IPS-15b (cell line): ENCODE measurements around the gene NLRP9.

Experiments
- H3K27me3 ChIP-seq: one replicate; pipeline ENCODE4 v1.6.1; 2013; ENCODE audit warnings: low read length; ENCODE audit not compliant: control insufficient read depth, insufficient read depth
- H3K36me3 ChIP-seq: one replicate; pipeline ENCODE4 v1.6.1; 2013; ENCODE audit warnings: low read length; ENCODE audit not compliant: control insufficient read depth, insufficient read depth
- H3K4me1 ChIP-seq: one replicate; pipeline ENCODE4 v1.6.1; 2013; ENCODE audit warnings: mild to moderate bottlenecking, low read length; ENCODE audit not compliant: control insufficient read depth, insufficient read depth
- H3K4me3 ChIP-seq: one replicate; pipeline ENCODE4 v1.5.1; 2013; ENCODE audit warnings: low read depth, low read length
- H3K9ac ChIP-seq: one replicate; pipeline ENCODE4 v1.6.1; 2013; ENCODE audit warnings: low read depth, mild to moderate bottlenecking, low read length
- H3K9me3 ChIP-seq: one replicate; pipeline ENCODE4 v1.6.1; 2013; ENCODE audit warnings: mild to moderate bottlenecking, low read length; ENCODE audit not compliant: control insufficient read depth, insufficient read depth

NLRP9 gene

GRCh38 chr19:55683449-55684261 is 54.5 kb downstream of the NLRP9 start:
- no peaks in the 10 kb centered on the region for H3K4me1 ChIP-seq
- no peaks in the 10 kb centered on the region for H3K27me3 ChIP-seq
- H3K9ac ChIP-seq = no peak overlapping the region
- no peaks in the 10 kb centered on the region for H3K9me3 ChIP-seq
- no peak overlapping the region for H3K4me3 ChIP-seq
- peaks cover 44% of the 10 kb centered on the region for H3K36me3 ChIP-seq

DNA sequence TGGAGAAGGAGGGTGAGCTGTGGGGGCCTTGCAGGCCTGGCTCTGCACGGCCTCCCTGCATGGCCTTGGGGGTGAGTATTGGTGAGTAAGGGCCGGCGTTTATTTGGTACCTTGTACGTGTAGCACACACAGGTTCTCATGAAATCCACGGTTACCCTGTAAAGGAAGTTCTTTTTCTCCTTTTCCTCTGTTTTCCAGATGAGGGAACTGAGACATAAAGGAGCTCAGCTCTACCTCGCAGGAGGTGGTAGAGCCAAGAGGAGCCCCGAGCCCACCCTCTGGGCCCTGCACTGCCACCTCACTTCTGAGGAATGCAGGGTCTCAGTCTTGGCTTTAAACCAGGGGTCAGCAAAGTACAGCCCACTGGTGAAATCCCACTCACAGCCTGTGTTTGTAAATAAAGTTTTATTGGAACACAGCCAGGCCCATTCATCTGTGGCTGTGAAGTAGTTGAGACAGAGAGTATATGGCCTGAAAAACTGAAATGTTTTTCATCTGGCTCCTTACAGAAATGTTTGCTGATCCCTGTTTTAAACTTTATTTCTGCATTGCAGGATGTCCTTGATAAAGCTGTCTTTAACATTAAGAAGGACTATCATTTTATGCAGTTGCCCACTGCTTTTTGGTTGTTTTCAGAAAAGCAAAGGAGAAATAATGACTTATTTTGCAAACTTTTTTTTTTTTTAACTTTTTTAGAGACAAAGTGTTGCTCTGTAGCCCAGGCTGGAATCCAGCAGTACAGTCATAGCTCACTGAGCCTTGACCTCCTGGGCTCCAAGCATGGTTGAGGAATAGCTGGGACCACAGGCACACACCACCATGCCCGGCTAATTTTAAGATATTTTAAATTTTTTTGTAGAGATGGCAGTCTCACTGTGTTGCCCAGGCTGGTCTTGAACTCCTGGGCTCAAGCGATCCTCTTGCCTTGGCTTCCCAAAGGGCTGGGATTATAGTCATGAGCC is 56.8 kb downstream of the NLRP9 start:
- H3K4me3 ChIP-seq = no peak overlapping the region
- H3K9ac ChIP-seq = no peak overlapping the region
- H3K4me1 ChIP-seq = no peaks in the 10 kb centered on the region
- no peaks in the 10 kb centered on the region for H3K9me3 ChIP-seq
- peaks cover 45% of the 10 kb centered on the region for H3K36me3 ChIP-seq
- H3K27me3 ChIP-seq = no peaks in the 10 kb centered on the region

- no peaks in the 10 kb centered on the region for H3K27me3 ChIP-seq
- H3K36me3 ChIP-seq = peaks cover 36% of the 10 kb centered on the region
- no peaks in the 10 kb centered on the region for H3K9me3 ChIP-seq
- H3K4me1 ChIP-seq = no peaks in the 10 kb centered on the region
- no peak overlapping the region for H3K9ac ChIP-seq
- H3K4me3 ChIP-seq = no peak overlapping the region
Measured at GRCh38 chr19:55680339-55681130, 57.7 kb downstream of the NLRP9 start.

DNA sequence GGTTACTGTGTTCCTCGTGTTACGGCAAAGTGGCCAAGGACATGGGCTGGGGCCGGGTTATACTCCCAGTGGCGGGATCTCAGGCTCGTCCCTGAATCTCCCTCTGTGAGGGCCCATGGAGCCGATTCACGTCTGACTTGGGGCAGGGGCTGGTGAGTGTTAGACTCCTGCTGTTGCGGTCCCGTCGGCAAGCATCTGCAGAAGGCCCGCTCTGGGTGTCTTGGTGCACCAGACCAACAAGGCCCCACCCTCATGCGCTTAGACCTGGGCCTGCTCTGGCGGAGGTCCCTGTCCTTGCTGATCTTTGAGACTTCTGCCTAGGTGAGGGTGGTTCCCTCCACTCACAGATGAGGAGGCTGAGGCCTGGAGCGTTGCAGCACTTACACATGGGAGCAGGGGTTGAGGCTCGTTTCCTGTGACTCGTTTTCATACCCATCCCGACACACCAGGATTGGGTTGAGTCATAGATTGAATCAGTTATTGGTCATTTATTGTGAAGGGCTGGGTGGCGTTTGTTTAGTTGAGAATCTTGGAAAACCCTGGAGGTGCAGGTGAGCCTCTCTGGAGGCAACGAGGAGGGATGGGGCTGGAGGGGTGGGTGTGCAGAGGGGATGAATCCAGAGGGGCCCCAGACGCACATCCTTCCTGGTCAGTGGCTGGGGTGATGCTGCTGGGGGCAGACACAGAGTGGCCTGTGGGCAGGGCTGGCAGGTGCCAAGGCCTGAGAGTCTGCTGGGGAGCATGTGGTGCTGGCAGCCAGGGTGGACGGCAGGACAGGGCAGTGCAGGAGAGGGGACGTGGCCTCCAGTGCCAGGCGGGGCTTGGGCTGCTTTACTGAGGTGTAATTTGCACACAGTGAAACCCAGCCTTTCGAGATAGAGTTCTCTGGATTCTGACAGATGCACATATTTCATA is 58.6 kb downstream of the NLRP9 start:
- Histone ChIP-seq H3K9ac (no peak overlapping the region), H3K27me3 (no peaks in the 10 kb centered on the region), H3K9me3 (no peaks in the 10 kb centered on the region), H3K36me3 (peaks cover 30% of the 10 kb centered on the region), H3K4me1 (no peaks in the 10 kb centered on the region), H3K4me3 (no peak overlapping the region)

DNA sequence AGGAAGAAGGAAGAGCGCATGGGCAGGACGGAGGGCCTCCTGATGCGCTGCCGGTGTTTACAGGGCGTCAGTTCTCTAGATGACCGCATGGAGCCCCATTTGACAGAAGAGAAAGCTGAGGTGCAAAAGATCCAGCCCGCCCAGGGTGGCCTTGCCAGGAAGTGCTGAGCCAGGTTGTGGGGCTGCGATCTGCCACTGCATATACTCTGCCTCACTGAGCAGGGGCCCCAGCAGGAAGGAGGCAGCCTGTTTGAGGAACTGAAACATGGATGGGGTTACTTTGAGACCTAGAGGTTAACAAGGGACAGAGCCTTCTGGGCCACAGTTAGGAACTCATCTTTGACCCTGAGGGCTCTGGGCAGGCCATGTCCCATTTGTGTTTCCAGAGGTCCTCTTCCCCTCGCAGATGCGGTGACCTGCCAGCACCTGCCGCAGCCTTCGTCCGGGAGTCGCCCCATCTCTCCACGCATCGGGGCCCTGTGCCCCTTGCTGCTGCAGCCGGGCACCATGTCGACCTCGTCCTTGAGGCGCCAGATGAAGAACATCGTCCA is 60.0 kb downstream of the NLRP9 start:
- Histone ChIP-seq H3K9me3 (no peaks in the 10 kb centered on the region), H3K4me3 (no peak overlapping the region), H3K4me1 (peaks cover 2% of the 10 kb centered on the region), H3K36me3 (peaks cover 30% of the 10 kb centered on the region), H3K9ac (no peak overlapping the region), H3K27me3 (no peaks in the 10 kb centered on the region)

DNA sequence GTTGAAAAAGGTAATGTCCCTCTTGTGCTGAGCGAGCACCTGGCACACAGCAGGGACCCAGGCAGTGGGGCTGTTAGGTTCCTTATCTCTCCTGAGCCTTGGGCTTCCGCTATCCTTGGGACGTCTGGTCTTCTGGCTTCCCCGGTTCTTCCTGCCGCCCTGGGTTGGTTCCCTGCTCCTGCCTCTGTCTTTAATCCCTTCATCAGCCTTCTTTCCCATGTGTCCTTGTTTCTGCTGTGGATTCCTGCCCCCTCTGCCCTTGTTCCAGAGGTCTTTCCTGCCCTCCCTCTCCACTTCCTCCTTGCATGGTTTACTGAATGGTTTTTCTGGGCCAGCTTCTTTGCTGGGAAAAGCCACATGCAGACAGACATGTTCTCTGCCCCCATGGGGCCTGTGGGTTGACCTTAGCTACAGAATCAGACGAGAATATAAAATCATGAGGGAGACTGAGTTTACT is 60.6 kb downstream of the NLRP9 start:
- peak overlapping the region; percentile 1 for H3K9ac ChIP-seq
- peaks cover 30% of the 10 kb centered on the region for H3K36me3 ChIP-seq
- H3K9me3 ChIP-seq = no peaks in the 10 kb centered on the region
- no peaks in the 10 kb centered on the region for H3K27me3 ChIP-seq
- no peak overlapping the region for H3K4me3 ChIP-seq
- H3K4me1 ChIP-seq = peaks cover 2% of the 10 kb centered on the region

DNA sequence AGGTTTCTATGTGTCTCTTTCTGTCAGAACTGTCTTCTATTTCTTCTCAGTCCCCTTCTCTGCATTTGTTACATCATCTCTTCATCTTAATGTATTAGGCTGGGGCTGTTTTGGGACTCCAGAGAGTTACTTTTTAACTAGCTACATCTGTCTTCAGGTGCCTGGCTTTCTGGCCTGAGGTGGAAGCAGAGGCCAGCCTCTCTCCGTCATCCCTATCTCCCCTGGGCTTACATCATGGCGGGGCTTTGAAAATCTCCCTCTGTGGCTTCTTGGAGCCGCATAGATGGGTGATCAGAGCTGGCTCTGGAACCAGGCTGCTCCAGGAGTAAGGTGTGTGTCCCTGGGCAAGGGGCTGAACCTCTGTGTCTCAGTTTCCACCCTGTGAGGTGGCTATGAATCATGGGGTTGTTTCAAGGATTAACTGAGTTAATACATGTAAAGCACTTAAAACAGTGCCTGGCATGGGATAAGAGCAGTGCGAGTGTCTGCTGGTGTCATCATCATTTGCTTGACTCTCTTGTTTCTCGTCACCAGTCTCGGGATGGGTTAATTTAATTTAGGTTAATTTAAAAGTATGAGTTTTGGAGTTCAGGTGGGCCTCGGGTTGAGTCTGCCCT is 61.2 kb downstream of the NLRP9 start:
- Histone ChIP-seq H3K27me3 (no peaks in the 10 kb centered on the region), H3K9me3 (no peaks in the 10 kb centered on the region), H3K4me3 (no peak overlapping the region), H3K36me3 (peaks cover 26% of the 10 kb centered on the region), H3K9ac (peak overlapping the region; percentile 50), H3K4me1 (peaks cover 2% of the 10 kb centered on the region)

GRCh38 chr19:55676383-55676782 is 61.8 kb downstream of the NLRP9 start:
- Histone ChIP-seq H3K4me1 (peaks cover 2% of the 10 kb centered on the region), H3K36me3 (peaks cover 26% of the 10 kb centered on the region), H3K9ac (no peak overlapping the region), H3K27me3 (no peaks in the 10 kb centered on the region), H3K4me3 (peak overlapping the region; percentile 90), H3K9me3 (no peaks in the 10 kb centered on the region)

GRCh38 chr19:55675661-55676354 is 62.4 kb downstream of the NLRP9 start:
- Histone ChIP-seq H3K27me3 (no peaks in the 10 kb centered on the region), H3K36me3 (peaks cover 22% of the 10 kb centered on the region)

More at GRCh38 chr19:55675661-55676354, 62.4 kb downstream of the NLRP9 start:
- peaks cover 2% of the 10 kb centered on the region for H3K4me1 ChIP-seq
- no peaks in the 10 kb centered on the region for H3K9me3 ChIP-seq
- H3K9ac ChIP-seq = peak overlapping the region; percentile 80
- peak overlapping the region; percentile 90 for H3K4me3 ChIP-seq
